HPDE6-E6E7 (cell line): ENCODE measurements around the gene ZNF653.
"Not testable (repeated sequence)": the region's sequence is repeated elsewhere in the genome, so short reads cannot be mapped to it uniquely, and the experiment has no call there.

ENCODE experiments used
- DNase-seq: peaks from one replicate; pipeline ENCODE4 v3.0.0; 2011; ENCODE audit warnings: missing footprints; ENCODE audit errors: extremely low spot score

The ZNF653 gene

GRCh38 chr19:11481534-11482383, 23.9 kb downstream of the ZNF653 start:
- peak; percentile 75 for DNase-seq

GRCh38 chr19:11480715-11481533, 24.7 kb downstream of the ZNF653 start, which contains the start of gene ELAVL3:
Gene ELAVL3 (minus strand): TSS chr19:11481046. CDS start chr19:11480608, 438 bp downstream.
- no peak for DNase-seq

GRCh38 chr19:11479898-11480714, 25.5 kb downstream of the ZNF653 start:
- no peak for DNase-seq

- DNase-seq: no peak
Measured at GRCh38 chr19:11479090-11479897, 26.3 kb downstream of the ZNF653 start.

- DNase-seq: no peak
Measured at GRCh38 chr19:11478167-11479089, 27.2 kb downstream of the ZNF653 start.

- no peak for DNase-seq
Measured at GRCh38 chr19:11475861-11476260, 29.8 kb downstream of the ZNF653 start.

GRCh38 chr19:11475343-11475742, 30.3 kb downstream of the ZNF653 start:
- DNase-seq: not testable (repeated sequence)

GRCh38 chr19:11473725-11474124, 31.9 kb downstream of the ZNF653 start:
- no peak for DNase-seq

- not testable (repeated sequence) for DNase-seq
Measured at GRCh38 chr19:11468266-11468845, 37.3 kb downstream of the ZNF653 start.

- DNase-seq: no peak
Measured at GRCh38 chr19:11465600-11465999, 40.0 kb downstream of the ZNF653 start.

- no peak for DNase-seq
Measured at GRCh38 chr19:11464333-11465265, 41.0 kb downstream of the ZNF653 start.

- no peak for DNase-seq
Measured at GRCh38 chr19:11463391-11463790, 42.2 kb downstream of the ZNF653 start.

- no peak for DNase-seq
Measured at GRCh38 chr19:11461453-11461852, 44.2 kb downstream of the ZNF653 start.

GRCh38 chr19:11460207-11460606, 45.4 kb downstream of the ZNF653 start:
- DNase-seq: no peak

GRCh38 chr19:11458912-11459311, 46.7 kb downstream of the ZNF653 start:
- DNase-seq: not testable (repeated sequence)

GRCh38 chr19:11458236-11458900, 47.3 kb downstream of the ZNF653 start:
- DNase-seq: no peak

- no peak for DNase-seq
Measured at GRCh38 chr19:11457831-11458230, 47.8 kb downstream of the ZNF653 start.

- no peak for DNase-seq
Measured at GRCh38 chr19:11457115-11457514, 48.5 kb downstream of the ZNF653 start.
